ENCODE data around the gene NAXD. TPM values are rescaled to one million over a fixed set of nuclear protein-coding genes. Genes with fewer than 3 reads are reported as not detected.

The NAXD gene
- 28.5 TPM for total RNA-seq

GRCh38 chr13:110615322-110616102 lies at the start of gene NAXD:
Gene NAXD (plus strand): TSS chr13:110615545. CDS start chr13:110615602, 57 bp downstream.

Other genes starting within 250 kb of the NAXD start
- 2.2 TPM for gene RAB20, start 53.8 kb upstream of the NAXD start, total RNA-seq
- gene CARS2, start 90.6 kb downstream of the NAXD start, total RNA-seq, result 63.9 TPM
- 20.3 TPM for gene ING1, start 98.2 kb downstream of the NAXD start, total RNA-seq

All from parietal lobe (tissue), 1 donor.